HG03045 (cell line): ENCODE measurements around the gene ZNF771.
"Not testable (repeated sequence)": the region's sequence is repeated elsewhere in the genome, so short reads cannot be mapped to it uniquely, and the experiment has no call there.

Source experiments
- ATAC-seq: cut with Tn5 transposase; IDR thresholded peaks from one replicate; pipeline ENCODE4 v1.9.1; 2021; ENCODE audit warnings: mild to moderate bottlenecking, moderate library complexity; ENCODE audit not compliant: unreplicated experiment

Gene ZNF771

DNA sequence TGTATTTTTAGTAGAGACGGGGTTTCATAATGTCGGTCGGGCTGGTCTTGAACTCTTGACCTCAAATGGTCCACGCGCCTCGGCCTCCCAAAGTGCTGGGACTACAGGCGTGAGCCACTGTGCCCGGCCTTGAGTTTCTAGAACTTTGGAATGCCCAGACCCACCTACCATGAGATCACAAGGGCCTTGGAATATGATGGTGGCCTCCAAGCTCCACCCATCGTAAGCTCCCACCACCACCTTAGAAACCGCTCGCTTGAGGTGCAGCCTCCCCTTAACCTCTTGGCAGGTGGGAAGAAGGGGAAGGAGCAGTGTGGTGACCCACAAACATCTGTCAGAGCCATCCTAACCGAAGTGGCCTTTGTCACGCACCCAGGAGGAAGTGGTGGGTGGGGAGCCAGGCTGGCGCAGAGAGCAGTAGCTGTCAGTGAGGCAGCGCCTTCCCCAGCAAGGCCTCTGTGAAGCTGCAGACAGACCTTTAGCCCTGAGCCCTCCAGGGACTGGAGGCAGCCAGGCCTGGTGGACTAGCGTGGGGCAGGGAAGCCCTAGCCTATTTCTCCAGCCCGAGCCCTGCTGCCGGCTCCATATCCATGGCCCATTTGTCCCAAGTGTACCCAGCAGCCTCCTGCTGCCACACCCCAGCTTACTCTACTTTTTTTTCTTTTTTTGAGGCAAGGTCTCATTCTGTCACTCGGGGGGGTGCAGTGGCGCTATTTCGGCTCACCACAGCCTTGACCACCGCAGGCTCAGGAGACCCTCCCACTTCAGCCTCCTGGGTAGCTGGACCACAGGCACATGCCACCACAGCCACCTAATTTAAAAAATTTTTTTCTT lies 51.4 kb downstream of the ZNF771 start:
- ATAC-seq, result peak; percentile 77

DNA sequence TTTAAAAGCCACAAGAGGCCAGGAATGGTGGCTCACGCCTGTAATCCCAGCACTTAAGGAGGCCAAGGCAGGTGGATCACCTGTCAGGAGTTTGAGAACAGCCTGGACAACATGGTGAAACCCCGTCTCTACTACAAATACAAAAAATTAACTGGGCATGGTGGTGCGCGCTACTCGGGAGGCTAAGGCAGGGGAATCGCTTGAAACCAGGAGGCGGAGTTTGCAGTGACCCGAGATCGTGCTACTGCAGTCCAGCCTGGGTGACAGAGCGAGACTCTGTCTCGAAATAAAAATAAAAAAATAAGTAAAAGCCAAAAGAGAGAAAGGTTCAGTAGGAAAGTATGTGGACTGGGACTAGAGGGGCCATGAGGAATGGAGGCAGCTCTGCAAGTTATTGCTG lies 52.0 kb downstream of the ZNF771 start:
- ATAC-seq, result no peak

DNA sequence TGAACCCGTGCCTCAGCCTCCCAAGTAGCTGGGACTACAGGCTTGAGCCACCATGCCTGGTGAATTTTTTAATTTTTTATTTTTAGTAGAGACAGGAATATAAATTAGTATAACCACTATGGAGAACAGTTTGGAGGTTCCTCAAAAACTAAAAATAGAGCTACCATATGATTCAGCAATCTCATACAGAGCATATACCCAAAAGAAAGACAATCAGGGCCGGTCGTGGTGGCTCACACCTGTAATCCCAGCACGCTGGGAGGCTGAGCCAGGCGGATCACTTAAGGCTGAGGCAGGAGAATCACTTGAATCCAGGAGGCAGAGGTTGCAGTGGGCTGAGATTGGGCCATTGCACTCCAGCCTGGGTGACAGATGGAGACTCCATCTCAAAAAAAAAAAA lies 54.0 kb downstream of the ZNF771 start:
- ATAC-seq, result not testable (repeated sequence)

DNA sequence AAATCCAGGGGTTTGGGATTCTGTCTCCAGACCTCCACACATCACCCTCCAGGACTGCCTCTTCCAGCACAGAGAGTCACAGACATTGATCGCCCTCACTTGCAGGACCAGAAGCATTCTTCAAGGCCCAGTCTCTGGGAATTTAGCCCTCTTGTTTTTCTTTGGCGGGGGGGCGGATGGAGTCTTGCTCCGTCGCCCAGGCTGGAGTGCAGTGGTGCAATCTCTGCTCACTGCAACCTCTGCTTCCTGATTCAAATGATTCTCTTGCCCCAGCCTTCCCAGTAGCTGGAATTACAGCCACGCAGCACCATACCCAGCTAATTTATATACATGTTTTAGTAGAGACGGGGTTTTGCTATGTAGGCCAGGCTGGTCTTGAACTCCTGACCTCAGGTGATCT lies 56.7 kb downstream of the ZNF771 start:
- no peak for ATAC-seq
